ENCODE results near the gene COL4A2. TPM values are rescaled to one million over a fixed set of nuclear protein-coding genes. Genes with fewer than 3 reads are reported as not detected.

The COL4A2 gene
- total RNA-seq, 1 experiment from 2014 or later: 1.6 TPM

GRCh38 chr13:110266983-110267382 is 40.1 kb upstream of the COL4A2 start:
- H3K9ac ChIP-seq (ENCODE audit: low read length): no peak overlapping the region
- ChIA-PET POLR2A (no interaction called here), CTCF (interaction anchor here (1.2 kb wide), 1 partner anchor 19 kb away, joined by 4 read pairs; no protein-coding TSS in a partner anchor), RAD21 (ENCODE audit: low non-redundant PET in 1 of 2, low total read pairs in 2 of 2, uncharacterized antibody in 2 of 2, unreplicated experiment in 2 of 2) (no interaction called here)
- H3K4me1 ChIP-seq (ENCODE audit: control insufficient read depth in 1 of 2, insufficient read depth in 2 of 2, low read length in 2 of 2): no peaks in the 10 kb centered on the region
- H3K9me3 ChIP-seq (ENCODE audit: control insufficient read depth in 1 of 2, insufficient read depth in 1 of 2, low read depth in 1 of 2, low read length in 2 of 2): no peaks in the 10 kb centered on the region
- no peak for ATAC-seq
- intact Hi-C loops (cut with micrococcal nuclease): no loop called here
- H3K9me2 ChIP-seq (ENCODE audit: insufficient read depth): no peaks in the 10 kb centered on the region
- no peaks in the 10 kb centered on the region for H3K79me2 ChIP-seq (ENCODE audit: insufficient read depth, low read length)
- no peaks in the 10 kb centered on the region for H3K36me3 ChIP-seq (ENCODE audit: control insufficient read depth in 1 of 2, insufficient read depth in 2 of 2, low read length in 2 of 2)
- no peaks in the 10 kb centered on the region for H4K20me1 ChIP-seq (ENCODE audit: insufficient read depth)
- H3K27ac ChIP-seq (ENCODE audit: low read depth, low read length): no peak overlapping the region
- BruUV-seq (replicated peaks): no TSS peak
- H3K4me2 ChIP-seq (ENCODE audit: low read length): no peak overlapping the region
- H3K27me3 ChIP-seq (ENCODE audit: insufficient read depth, low read length): no peaks in the 10 kb centered on the region; the same call in 1 of the 2 replicates
- no peak for DNase-seq (ENCODE audit: low read depth, low spot score)
- TF ChIP-seq ZNF274 (IDR thresholded peaks at IDR 0.05; ENCODE audit: low read depth, low read length) (no peak), FOSL1 (IDR thresholded peaks at IDR 0.05; ENCODE audit: low read depth) (no peak), ELF1 (IDR thresholded peaks at IDR 0.05; ENCODE audit: borderline replicate concordance, low read depth) (no peak), EGR1 (IDR thresholded peaks at IDR 0.05; ENCODE audit: low read depth) (no peak), YY1 (IDR thresholded peaks at IDR 0.05; ENCODE audit: extremely low read depth, insufficient replicate concordance, low read depth, low read length) (no peak), EZH2 (IDR thresholded peaks at IDR 0.05) (no peak), CTCF (IDR thresholded peaks at IDR 0.05 in 2 of 3, conservative IDR thresholded peaks at IDR 0.05 in 1 of 3; ENCODE audit: borderline replicate concordance in 1 of 3, insufficient read depth in 1 of 3, low read depth in 2 of 3, low read length in 2 of 3) (no peak), POLR2A (IDR thresholded peaks at IDR 0.05; ENCODE audit: borderline replicate concordance, extremely low read depth, insufficient read depth, insufficient read length) (no peak), CEBPB (IDR thresholded peaks at IDR 0.05; ENCODE audit: low read depth) (no peak), SIN3A (IDR thresholded peaks at IDR 0.05; ENCODE audit: low read depth) (no peak), ATF3 (IDR thresholded peaks at IDR 0.05) (no peak), CBX3 (IDR thresholded peaks at IDR 0.05; ENCODE audit: low read depth) (no peak), REST (IDR thresholded peaks at IDR 0.05; ENCODE audit: low read depth) (no peak; the same call in 1 of the 2 replicates), EZH2phosphoT487 (IDR thresholded peaks at IDR 0.05; ENCODE audit: borderline replicate concordance) (no peak), SRF (IDR thresholded peaks at IDR 0.05; ENCODE audit: low read depth) (no peak), MAX (IDR thresholded peaks at IDR 0.05) (no peak), RAD21 (IDR thresholded peaks at IDR 0.05; ENCODE audit: low read depth) (no peak), TCF7L2 (IDR thresholded peaks at IDR 0.05; ENCODE audit: borderline replicate concordance, extremely low read depth, insufficient read depth, insufficient read length) (no peak), POLR2AphosphoS5 (IDR thresholded peaks at IDR 0.05; ENCODE audit: low read depth, low read length) (no peak)
- no peak overlapping the region for H3K4me3 ChIP-seq (replicated peaks in 1 of 2; ENCODE audit: low read depth in 1 of 2, low read length in 2 of 2)
- H2AFZ ChIP-seq (ENCODE audit: low read depth, low read length, poor library complexity, severe bottlenecking): no peak overlapping the region
